ENCODE data around the gene QSOX2. TPM values are rescaled to one million over a fixed set of nuclear protein-coding genes. Genes with fewer than 3 reads are reported as not detected.

Gene QSOX2
- total and polyA plus RNA-seq, 8 donors, result 6.8 to 19.1 (median 10.9) TPM

- Histone ChIP-seq H3K4me3 (no peak overlapping the region), H3K4me1 (no peaks in the 10 kb centered on the region), H3K27ac (no peak overlapping the region), H3K9me3 (no peaks in the 10 kb centered on the region), H3K27me3 (no peaks in the 10 kb centered on the region), H3K36me3 (no peaks in the 10 kb centered on the region)
- TF ChIP-seq CTCF (IDR thresholded peaks at IDR 0.05), result no peak
- ATAC-seq (no peak), DNase-seq (no peak), FAIRE-seq (no peak)
- intact Hi-C loops (cut with DNase I), result loop anchor here in 2 of 3 donors (10.0 kb wide), 2 partner anchors 99 to 109 kb away; no protein-coding TSS in a partner anchor
- 62 to 67% methylated on average over 12 of the region's 12 CpGs for WGBS, 2 donors
These were observed 69.9 kb downstream of the QSOX2 start for GRCh38 chr9:136175616-136176197.

GRCh38 chr9:136174779-136175615 is 70.6 kb downstream of the QSOX2 start:
- Histone ChIP-seq H3K27ac (no peak overlapping the region), H3K9me3 (no peaks in the 10 kb centered on the region), H3K4me1 (no peaks in the 10 kb centered on the region), H3K4me3 (no peak overlapping the region), H3K27me3 (no peaks in the 10 kb centered on the region), H3K36me3 (no peaks in the 10 kb centered on the region)
- ATAC-seq (no peak), DNase-seq (no peak), FAIRE-seq (no peak)
- intact Hi-C loops (cut with DNase I), result loop anchor here in 2 of 3 donors (10.0 kb wide), 2 partner anchors 100 to 110 kb away; no protein-coding TSS in a partner anchor
- TF ChIP-seq CTCF (IDR thresholded peaks at IDR 0.05), result no peak
- WGBS, 2 donors, result 54 to 64% methylated on average over 8 of the region's 8 CpGs

- H3K4me3 ChIP-seq, result no peak overlapping the region
- no peaks in the 10 kb centered on the region for H3K9me3 ChIP-seq
- 74 to 78% methylated on average over 12 to 14 of the region's 14 CpGs for WGBS, 2 donors
- no peaks in the 10 kb centered on the region for H3K4me1 ChIP-seq
- intact Hi-C loops (cut with DNase I), result loop anchor here in 2 of 3 donors (10.0 kb wide), 2 partner anchors 101 to 111 kb away; no protein-coding TSS in a partner anchor
- no peak for ATAC-seq
- TF ChIP-seq CTCF (IDR thresholded peaks at IDR 0.05), result no peak
- H3K36me3 ChIP-seq, result no peaks in the 10 kb centered on the region
- no peak for DNase-seq
- no peak for FAIRE-seq
- H3K27ac ChIP-seq, result no peak overlapping the region
- no peaks in the 10 kb centered on the region for H3K27me3 ChIP-seq
These were observed 71.8 kb downstream of the QSOX2 start for GRCh38 chr9:136173648-136174290.

GRCh38 chr9:136172412-136173079 is 73.1 kb downstream of the QSOX2 start:
- H3K27ac ChIP-seq, result no peak overlapping the region
- no peaks in the 10 kb centered on the region for H3K9me3 ChIP-seq
- intact Hi-C loops (cut with DNase I), result loop anchor here in 2 of 3 donors (10.0 kb wide), 2 partner anchors 102 to 112 kb away; no protein-coding TSS in a partner anchor
- no peaks in the 10 kb centered on the region for H3K27me3 ChIP-seq
- DNase-seq, result no peak
- 78 to 84% methylated on average over 16 of the region's 16 CpGs for WGBS, 2 donors
- FAIRE-seq, result no peak
- H3K4me1 ChIP-seq, result no peaks in the 10 kb centered on the region
- no peak for ATAC-seq
- no peak overlapping the region for H3K4me3 ChIP-seq
- no peak for TF ChIP-seq CTCF (IDR thresholded peaks at IDR 0.05)
- H3K36me3 ChIP-seq, result no peaks in the 10 kb centered on the region

Data from pancreas (tissue), 10 donors.